Mucosa of stomach (tissue), 1 donor: ENCODE results near the gene UROD.
"Not testable (repeated sequence)": the region's sequence is repeated elsewhere in the genome, so short reads cannot be mapped to it uniquely, and the experiment has no call there.

Experiments used
- H3K27me3 ChIP-seq: one replicate; pipeline ENCODE4 v1.7.0; 2013; ENCODE audit warnings: mild to moderate bottlenecking, low read length; ENCODE audit not compliant: control insufficient read depth, insufficient read depth
- H3K36me3 ChIP-seq: one replicate; pipeline ENCODE4 v1.7.0; 2013; ENCODE audit warnings: low read length; ENCODE audit not compliant: control insufficient read depth, insufficient read depth
- H3K4me1 ChIP-seq: one replicate; pipeline ENCODE4 v1.7.0; 2013; ENCODE audit warnings: mild to moderate bottlenecking, low read length; ENCODE audit not compliant: control insufficient read depth, insufficient read depth
- H3K4me3 ChIP-seq: one replicate; pipeline ENCODE4 v1.7.0; 2013; ENCODE audit warnings: low read length
- H3K9ac ChIP-seq: one replicate; pipeline ENCODE4 v1.7.0; 2013; ENCODE audit warnings: mild to moderate bottlenecking, low read length, moderate library complexity
- H3K9me3 ChIP-seq: one replicate; pipeline ENCODE4 v1.7.0; 2013; ENCODE audit warnings: mild to moderate bottlenecking, low read length, moderate library complexity; ENCODE audit not compliant: control insufficient read depth
- donor health status: Pancreatic carcinoma.

UROD gene

GRCh38 chr1:45057542-45057941 is 45.5 kb downstream of the UROD start:
- Histone ChIP-seq H3K9ac (no peak overlapping the region), H3K4me1 (peaks cover 3% of the 10 kb centered on the region), H3K4me3 (no peak overlapping the region), H3K27me3 (no peaks in the 10 kb centered on the region), H3K9me3 (no peaks in the 10 kb centered on the region), H3K36me3 (no peaks in the 10 kb centered on the region)

GRCh38 chr1:45059829-45060228 is 47.8 kb downstream of the UROD start:
- H3K27me3 ChIP-seq: no peaks in the 10 kb centered on the region
- peaks cover 3% of the 10 kb centered on the region for H3K4me1 ChIP-seq
- H3K36me3 ChIP-seq: no peaks in the 10 kb centered on the region
- no peaks in the 10 kb centered on the region for H3K9me3 ChIP-seq
- H3K4me3 ChIP-seq: no peak overlapping the region
- H3K9ac ChIP-seq: no peak overlapping the region

GRCh38 chr1:45062463-45062862 is 50.4 kb downstream of the UROD start:
- not testable (repeated sequence) for H3K4me1 ChIP-seq, H3K9me3 ChIP-seq, H3K9ac ChIP-seq, H3K4me3 ChIP-seq, H3K27me3 ChIP-seq, H3K36me3 ChIP-seq

GRCh38 chr1:45065083-45065482 is 53.0 kb downstream of the UROD start:
- H3K4me1 ChIP-seq: no peaks in the 10 kb centered on the region
- H3K27me3 ChIP-seq: no peaks in the 10 kb centered on the region
- no peaks in the 10 kb centered on the region for H3K9me3 ChIP-seq
- H3K36me3 ChIP-seq: no peaks in the 10 kb centered on the region
- no peak overlapping the region for H3K9ac ChIP-seq
- H3K4me3 ChIP-seq: no peak overlapping the region
